ENCODE data around the gene TOMM40. TPM values are rescaled to one million over a fixed set of nuclear protein-coding genes. Genes with fewer than 3 reads are reported as not detected.
"Not testable (repeated sequence)": the region's sequence is repeated elsewhere in the genome, so short reads cannot be mapped to it uniquely, and the experiment has no call there.

The TOMM40 gene
- total RNA-seq, 1 donor from 2014 or later, result 40.8 TPM

GRCh38 chr19:44925114-44925891, 34.2 kb downstream of the TOMM40 start:
- Histone ChIP-seq H3K4me1 (peaks cover 42% of the 10 kb centered on the region), H3K27ac (peak overlapping the region; percentile 53), H3K9me3 (no peaks in the 10 kb centered on the region), H3K27me3 (ENCODE audit: low read depth) (no peaks in the 10 kb centered on the region), H3K4me3 (no peak overlapping the region), H3K36me3 (no peaks in the 10 kb centered on the region)
- DNase-seq (peak; percentile 83), ATAC-seq (peak; percentile 50 to 82)
- no peak for TF ChIP-seq CTCF (IDR thresholded peaks at IDR 0.05)
- intact Hi-C loops (cut with DNase I), result no loop called here

- intact Hi-C loops (cut with DNase I); H3K36me3 ChIP-seq; H3K27me3 ChIP-seq (ENCODE audit: low read depth); H3K9me3 ChIP-seq; DNase-seq; H3K4me3 ChIP-seq: not testable (repeated sequence)
- peak; percentile 2 to 21 for ATAC-seq
- H3K4me1 ChIP-seq, result peaks cover 42% of the 10 kb centered on the region
- peak overlapping the region; percentile 14 for H3K27ac ChIP-seq
These were observed 35.4 kb downstream of the TOMM40 start for GRCh38 chr19:44926245-44927077.

GRCh38 chr19:44927746-44928145, 36.7 kb downstream of the TOMM40 start:
- ATAC-seq (no peak), DNase-seq (no peak)
- Histone ChIP-seq H3K36me3 (no peaks in the 10 kb centered on the region), H3K27ac (peak overlapping the region; percentile 42), H3K4me3 (no peak overlapping the region), H3K4me1 (peaks cover 42% of the 10 kb centered on the region), H3K27me3 (ENCODE audit: low read depth) (no peaks in the 10 kb centered on the region), H3K9me3 (no peaks in the 10 kb centered on the region)
- intact Hi-C loops (cut with DNase I), result no loop called here
- no peak for TF ChIP-seq CTCF (IDR thresholded peaks at IDR 0.05)

- Histone ChIP-seq H3K4me1 (peaks cover 28% of the 10 kb centered on the region), H3K9me3 (no peaks in the 10 kb centered on the region), H3K27ac (no peak overlapping the region), H3K4me3 (no peak overlapping the region), H3K27me3 (ENCODE audit: low read depth) (no peaks in the 10 kb centered on the region), H3K36me3 (no peaks in the 10 kb centered on the region)
- no peak for ATAC-seq
- no peak for TF ChIP-seq CTCF (IDR thresholded peaks at IDR 0.05)
- DNase-seq, result no peak
- intact Hi-C loops (cut with DNase I), result no loop called here
These were observed 39.0 kb downstream of the TOMM40 start for GRCh38 chr19:44930088-44930487.

GRCh38 chr19:44931541-44931940, 40.5 kb downstream of the TOMM40 start:
- intact Hi-C loops (cut with DNase I), result no loop called here
- H3K36me3 ChIP-seq, result no peaks in the 10 kb centered on the region
- no peaks in the 10 kb centered on the region for H3K9me3 ChIP-seq
- H3K27me3 ChIP-seq (ENCODE audit: low read depth), result no peaks in the 10 kb centered on the region
- no peak for DNase-seq
- H3K27ac ChIP-seq, result no peak overlapping the region
- H3K4me1 ChIP-seq, result peaks cover 14% of the 10 kb centered on the region
- no peak for ATAC-seq
- H3K4me3 ChIP-seq, result no peak overlapping the region
- no peak for TF ChIP-seq CTCF (IDR thresholded peaks at IDR 0.05)

- no peak for TF ChIP-seq CTCF (IDR thresholded peaks at IDR 0.05)
- ATAC-seq (no peak), DNase-seq (no peak)
- H3K9me3 ChIP-seq, result no peaks in the 10 kb centered on the region
- intact Hi-C loops (cut with DNase I), result no loop called here
- H3K36me3 ChIP-seq, result no peaks in the 10 kb centered on the region
- no peaks in the 10 kb centered on the region for H3K27me3 ChIP-seq (ENCODE audit: low read depth)
- no peaks in the 10 kb centered on the region for H3K4me1 ChIP-seq
- no peak overlapping the region for H3K4me3 ChIP-seq
- no peak overlapping the region for H3K27ac ChIP-seq
These were observed 48.6 kb downstream of the TOMM40 start for GRCh38 chr19:44939668-44940067.

Measured in lower lobe of right lung (tissue), 2 donors.